GM11168 (cell line): Measurements from ENCODE around the gene RHAG.
"Not testable (repeated sequence)": the region's sequence is repeated elsewhere in the genome, so short reads cannot be mapped to it uniquely, and the experiment has no call there.

Experiments used
- in situ Hi-C: fragments of 300-500 bp; cut with MboI; formaldehyde crosslinking; loops from one replicate; pipeline ENCODE4 v1.12.0; 2022; ENCODE audit warnings: low sequenced_read_pairs; ENCODE audit not compliant: unreplicated experiment

Gene RHAG

DNA sequence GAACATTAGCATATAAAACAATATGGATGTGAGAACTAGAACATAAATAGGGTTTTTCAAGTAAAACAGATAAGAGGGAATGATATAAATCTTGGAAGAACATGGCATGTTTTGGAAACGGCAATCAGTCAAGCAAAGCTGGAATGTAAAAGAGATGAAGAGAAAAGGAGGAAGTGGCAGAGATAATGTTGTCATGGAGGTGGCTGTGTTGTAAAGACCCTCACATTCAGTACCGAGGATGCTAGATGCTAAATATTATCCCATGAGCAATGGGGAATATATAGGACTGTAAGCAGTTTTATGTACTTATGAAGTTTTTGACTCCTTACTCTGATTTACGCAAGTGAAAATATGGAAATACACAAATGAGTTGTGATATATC lies 702 bp upstream of the RHAG start:
- in situ Hi-C loops = no loop called here

DNA sequence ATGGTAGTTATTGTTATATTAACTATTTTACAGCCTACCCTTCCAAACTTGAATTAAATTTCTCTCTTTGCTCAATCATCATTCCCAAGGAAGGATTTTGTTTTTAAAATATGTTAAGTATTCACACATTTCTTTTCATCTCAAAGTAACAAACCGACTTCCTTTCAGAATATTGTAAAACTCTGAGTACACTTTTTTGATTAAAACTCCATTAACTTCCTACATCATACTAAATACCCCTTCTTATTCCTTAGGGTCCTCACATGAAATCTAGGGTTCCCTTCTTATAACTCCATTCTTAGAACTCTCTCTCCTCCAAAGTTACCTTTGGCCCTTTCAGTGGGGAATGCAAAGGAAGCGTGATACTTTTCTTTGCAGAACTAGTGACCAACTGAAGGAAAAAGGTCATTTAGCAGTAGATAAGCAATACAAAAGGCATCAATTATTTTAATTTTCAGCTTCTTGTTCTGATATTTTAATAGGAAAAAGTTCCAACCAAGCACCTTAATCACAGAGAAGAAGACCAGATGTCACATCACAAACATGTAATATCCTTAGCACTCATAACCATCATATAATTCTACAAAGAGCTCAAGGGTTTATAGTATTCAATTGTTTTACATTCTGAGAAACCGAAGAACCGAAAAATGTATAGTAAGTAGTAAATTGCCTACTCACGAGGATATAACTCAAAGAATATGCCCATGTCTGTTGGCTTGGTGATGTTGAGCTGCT lies 494 bp downstream of the RHAG start:
- in situ Hi-C loops = no loop called here

DNA sequence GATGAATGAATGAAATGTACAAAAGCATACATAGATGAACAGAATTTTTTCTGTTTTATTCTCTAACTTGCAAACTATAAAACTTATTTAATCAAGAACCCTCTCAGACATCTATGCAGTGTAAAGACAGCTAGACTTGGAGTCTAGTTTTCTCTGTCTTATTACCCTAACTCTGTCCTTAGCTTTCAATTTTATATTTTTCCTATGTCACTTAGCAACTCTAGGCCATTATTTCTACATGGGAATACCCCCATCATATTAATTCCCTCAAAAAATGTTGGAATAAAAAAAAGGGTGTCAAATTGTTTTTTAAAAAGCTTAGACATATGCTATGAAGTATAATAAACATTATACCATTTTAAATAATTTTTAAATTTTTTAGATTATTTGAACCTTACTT lies 1.2 kb downstream of the RHAG start:
- in situ Hi-C loops = no loop called here

DNA sequence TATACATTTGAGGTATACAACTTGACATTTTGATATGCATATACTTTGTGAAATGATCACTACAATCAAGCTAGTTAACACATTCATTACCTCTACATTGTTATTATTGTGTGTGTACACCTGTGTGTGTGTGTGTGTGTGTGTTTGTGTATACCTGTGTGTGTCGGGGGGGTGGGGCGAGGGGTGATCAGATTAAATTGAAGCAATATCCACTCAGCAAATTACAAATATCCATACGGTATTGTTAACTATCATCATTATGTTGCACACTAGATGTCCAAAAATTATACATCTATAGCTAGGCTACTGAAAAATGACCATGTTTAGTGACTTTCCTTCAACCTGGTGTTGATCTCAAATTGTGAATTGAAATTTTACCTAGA lies 1.8 kb downstream of the RHAG start:
- in situ Hi-C loops = no loop called here

DNA sequence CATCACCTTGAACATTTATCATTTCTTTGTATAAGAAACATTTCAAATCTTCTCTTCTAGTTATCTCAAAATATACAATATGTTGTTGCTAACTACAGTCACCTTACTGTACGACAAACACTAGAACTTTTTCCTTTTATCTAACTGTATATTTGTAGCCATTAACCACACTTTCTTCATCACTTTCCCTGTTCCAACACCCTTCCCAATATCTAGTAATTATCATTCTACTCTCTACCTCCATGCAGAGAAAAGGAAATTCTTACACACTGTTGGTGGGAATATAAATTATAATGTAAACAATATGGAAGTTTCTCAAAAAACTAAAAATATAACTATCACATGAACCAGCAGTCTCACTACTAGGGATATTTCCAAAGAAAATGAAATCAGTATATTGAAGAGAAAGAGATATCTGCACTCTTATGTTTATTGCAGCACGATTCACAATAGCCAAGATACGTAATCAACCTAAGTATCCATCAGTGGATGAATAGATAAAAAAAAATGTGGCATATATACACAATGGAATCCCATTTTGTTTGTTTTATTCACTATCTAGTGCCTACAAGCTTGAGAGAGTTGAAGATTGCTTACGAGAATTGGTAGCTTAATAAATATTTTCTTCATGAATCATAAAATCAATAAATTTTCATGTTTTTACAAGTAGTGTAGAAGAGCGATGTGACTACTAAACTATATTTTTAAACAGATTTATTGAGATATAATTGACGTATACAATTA lies 2.4 kb downstream of the RHAG start:
- in situ Hi-C loops = no loop called here

DNA sequence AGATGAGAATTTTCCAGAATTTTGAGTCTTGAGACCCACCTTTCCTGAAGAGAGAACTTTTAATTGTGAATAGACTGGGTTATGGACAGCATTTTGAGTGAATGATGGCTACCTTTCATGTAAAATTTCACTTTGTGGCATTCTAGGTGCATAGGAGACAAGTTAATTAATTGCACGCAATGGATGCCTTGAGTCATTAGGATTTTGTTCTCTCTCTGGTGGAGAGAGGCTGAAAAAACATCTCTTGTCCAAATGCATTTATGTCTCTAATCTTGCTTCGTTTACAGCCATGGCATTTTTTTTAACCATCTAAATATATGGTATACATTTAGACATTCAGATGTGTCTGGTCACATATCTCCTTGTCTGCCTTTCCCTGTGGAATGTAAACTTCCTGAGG lies 3.1 kb downstream of the RHAG start:
- in situ Hi-C loops = no loop called here

DNA sequence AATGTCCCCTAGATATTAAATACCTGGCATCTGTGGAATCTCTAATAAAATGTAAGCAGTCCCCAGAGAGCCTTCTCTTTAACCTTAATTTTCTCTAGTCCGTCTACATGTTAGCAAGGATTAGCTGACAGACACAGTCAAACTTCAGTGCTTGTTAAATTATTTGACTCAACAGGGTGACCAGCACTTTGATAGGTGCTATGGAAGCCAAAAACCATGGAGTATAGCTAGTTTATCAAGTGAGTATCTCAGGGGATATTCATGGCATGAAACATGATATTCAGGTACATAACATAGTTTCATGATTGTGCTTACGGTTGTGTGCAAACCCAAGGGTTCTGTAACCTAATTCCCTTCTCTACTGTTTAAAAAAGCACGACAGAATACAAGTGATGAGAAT lies 3.9 kb downstream of the RHAG start:
- in situ Hi-C loops = no loop called here

DNA sequence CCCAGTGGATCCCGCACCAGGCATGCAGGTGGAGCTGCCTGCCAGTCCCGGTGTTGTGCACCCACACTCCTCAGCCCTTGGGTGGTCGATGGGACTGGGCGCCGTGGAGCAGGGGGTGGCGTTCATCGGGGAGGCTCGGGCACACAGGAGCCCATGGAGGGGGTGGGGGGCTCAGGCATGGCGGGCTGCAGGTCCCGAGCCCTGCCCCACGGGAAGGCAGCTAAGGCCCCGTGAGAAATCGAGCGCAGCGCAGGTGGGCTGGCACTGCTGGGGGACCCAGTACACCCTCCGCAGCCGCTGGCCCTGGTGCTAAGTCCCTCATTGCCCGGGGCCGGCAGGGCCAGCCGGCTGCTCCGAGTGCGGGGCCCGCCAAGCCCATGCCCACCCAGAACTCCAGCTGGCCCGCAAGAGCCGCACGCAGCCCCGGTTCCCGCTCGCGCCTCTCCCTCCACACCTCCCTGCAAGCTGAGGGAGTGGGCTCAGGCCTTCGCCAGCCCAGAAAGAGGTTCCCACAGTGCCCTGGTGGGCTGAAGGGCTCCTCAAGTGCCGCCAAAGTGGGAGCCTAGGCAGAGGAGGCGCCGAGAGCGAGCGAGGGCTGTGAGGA lies 7.1 kb downstream of the RHAG start:
- in situ Hi-C loops = loop anchor here (10.0 kb wide), 1 partner anchor 215 kb away; no protein-coding TSS in a partner anchor

DNA sequence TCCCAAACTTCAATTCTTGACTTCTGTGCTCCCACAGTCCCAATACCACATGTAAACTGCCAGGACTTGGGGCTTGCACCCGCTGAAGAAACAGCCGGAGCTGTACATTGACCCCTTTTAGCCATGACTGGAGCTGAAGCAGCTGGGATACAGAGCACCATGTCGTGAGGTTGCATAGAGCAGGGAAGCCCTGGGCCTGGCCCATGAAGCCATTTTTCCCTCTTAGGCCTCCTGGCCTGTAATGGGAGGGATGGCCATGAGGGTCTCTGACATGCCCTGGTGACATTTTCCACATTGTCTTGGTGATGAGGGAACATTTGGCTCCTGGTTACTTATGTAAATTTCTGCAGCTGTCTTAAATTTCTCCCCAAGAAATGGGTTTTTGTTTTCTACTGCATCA lies 9.8 kb downstream of the RHAG start:
- in situ Hi-C loops = loop anchor here (10.0 kb wide), 1 partner anchor 218 kb away; no protein-coding TSS in a partner anchor

DNA sequence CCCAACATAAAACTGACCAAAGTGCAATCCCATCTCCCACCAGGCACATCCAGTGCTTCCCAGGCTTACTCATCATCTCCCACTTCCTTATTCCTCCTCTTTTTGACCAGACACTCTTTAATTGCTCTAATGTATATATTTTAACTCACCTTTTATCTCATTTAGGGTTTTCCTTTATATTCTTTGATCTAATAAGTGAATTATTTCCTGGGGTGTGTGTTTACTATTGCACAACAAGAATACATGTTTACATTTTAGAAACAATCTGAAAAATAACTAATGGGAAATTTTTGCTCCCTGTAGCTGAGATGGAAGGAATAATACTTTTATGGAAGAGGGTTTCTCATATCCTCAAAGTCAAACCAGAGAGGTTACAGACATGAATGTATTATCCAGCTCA lies 18.4 kb downstream of the RHAG start:
- in situ Hi-C loops = no loop called here

DNA sequence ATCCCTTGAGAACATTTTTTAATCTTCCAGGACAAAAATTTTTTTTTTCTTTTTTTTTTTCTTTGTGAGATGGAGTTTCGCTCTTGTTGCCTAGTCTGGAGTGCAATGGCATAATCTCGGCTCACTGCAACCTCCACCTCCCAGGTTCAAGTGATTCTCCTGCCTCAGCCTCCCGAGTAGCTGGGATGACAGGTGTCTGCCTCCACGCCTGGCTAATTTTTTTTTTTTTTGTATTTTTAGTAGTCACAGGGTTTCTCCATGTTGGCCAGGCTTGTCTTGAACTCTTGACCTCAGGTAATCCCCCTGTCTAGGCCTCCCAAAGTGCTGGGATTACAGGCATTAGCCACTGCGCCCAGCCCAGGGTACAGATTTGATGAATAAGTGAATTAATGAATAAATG lies 22.5 kb downstream of the RHAG start:
- in situ Hi-C loops = not testable (repeated sequence)

DNA sequence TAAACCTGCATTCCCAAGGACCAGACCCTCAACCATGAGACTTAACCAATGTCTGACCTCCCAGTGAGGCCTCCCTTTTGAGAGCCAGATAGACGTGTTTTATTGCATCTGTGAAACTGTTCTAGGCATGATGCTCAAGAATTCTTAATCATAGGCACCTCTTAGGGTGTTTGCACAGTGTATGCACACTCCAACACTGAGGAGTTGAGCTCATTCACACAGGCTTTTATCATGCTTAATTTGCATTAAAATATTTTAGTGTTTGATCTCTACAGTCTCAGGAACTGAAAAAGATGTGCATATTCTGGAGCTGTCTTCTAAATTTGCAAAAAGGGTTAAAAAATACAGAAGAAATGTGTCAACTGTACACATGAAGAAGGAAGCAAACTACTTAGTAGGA lies 27.4 kb downstream of the RHAG start:
- in situ Hi-C loops = loop anchor here (10.0 kb wide), 1 partner anchor 84 kb away; no protein-coding TSS in a partner anchor

DNA sequence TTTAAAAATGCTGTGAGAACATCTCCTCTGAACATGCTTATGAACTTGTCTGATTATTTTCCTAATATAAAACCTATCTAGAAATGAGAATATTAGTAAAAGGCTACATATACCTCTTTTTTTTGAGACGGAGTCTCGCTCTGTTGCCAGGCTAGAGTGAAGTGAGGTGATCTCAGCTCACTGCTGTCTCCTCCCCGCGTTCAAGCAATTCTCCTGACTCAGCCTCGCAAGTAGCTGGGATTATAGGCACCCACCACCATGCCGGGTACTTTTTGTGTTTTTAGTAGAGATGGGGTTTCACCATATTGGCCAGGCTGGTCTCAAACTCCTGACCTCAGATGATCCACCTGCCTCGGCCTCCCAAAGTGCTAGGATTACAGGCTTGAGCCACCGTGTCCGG lies 28.4 kb downstream of the RHAG start:
- in situ Hi-C loops = loop anchor here (10.0 kb wide), 1 partner anchor 83 kb away; no protein-coding TSS in a partner anchor

DNA sequence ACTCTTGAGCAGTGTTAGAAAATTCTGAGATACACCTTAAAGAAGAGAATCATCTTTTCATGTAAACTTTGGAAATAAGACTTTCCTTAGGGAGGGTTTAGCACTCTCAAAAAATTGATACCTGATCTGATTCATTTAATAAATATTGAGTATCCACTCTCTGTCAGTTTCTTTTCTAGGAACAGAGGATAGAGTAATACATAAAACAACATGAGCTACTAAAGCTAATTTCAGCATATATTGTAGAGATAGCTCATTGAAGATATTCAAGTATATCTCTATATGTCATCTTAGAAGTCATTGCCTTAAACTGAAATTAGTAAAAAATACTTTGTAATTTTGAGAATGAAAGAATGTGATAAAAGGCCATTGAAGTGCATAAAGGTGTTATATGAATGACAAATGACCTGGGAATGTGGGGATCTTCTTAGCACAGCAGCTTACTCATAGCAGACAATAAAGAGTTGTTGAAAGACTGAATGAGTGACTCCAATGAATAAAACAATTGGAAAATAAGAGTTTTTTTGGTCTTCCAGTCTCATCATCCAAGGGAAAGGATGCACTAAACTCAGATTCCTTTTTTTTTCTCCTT lies 29.2 kb downstream of the RHAG start:
- in situ Hi-C loops = loop anchor here (10.0 kb wide), 1 partner anchor 83 kb away; no protein-coding TSS in a partner anchor

DNA sequence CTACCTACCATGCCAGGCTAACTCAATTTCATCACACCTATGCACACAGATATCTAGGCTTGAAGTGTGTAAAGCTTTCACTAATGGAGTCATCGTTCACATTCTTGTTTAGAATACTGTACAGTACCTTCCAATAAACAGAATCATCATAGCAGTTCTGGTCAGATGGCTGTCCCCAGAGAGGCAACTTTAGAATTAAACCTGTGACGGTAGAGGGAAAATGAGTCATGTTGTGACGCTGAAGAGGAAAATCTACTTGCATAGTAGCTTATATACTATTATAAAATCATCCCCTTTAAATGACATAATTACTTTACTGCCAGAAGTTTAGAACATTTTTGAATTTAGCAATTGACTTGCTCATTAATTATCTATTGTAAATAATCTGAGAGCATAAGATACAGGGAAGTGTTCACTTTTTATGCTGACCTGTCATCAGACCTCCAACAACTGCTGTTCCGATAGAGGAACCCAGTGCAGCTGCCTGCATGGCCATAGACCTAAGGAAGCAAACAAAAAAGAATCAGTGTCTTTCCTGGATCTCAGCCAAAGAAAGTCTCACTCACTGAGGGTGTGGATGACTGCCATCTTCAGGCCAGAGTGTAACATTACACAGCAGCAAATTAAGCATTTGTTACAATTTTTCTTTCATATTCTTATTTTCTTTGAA lies 29.8 kb downstream of the RHAG start:
- in situ Hi-C loops = loop anchor here (10.0 kb wide), 1 partner anchor 82 kb away; no protein-coding TSS in a partner anchor

DNA sequence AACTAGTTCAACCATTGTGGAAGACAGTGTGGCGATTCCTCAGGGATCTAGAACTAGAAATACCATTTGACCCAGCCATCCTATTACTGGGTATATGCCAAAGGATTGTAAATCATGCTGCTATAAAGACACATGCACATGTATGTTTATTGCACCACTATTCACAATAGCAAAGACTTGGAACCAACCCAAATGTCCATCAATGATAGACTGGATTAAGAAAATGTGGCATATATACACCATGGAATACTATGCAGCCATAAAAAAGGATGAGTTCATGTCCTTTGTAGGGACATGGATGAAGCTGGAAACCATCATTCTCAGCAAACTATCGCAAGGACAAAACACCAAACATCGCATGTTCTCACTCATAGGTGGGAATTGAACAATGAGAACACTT lies 32.6 kb downstream of the RHAG start:
- in situ Hi-C loops = loop anchor here (10.0 kb wide), 1 partner anchor 79 kb away; no protein-coding TSS in a partner anchor

DNA sequence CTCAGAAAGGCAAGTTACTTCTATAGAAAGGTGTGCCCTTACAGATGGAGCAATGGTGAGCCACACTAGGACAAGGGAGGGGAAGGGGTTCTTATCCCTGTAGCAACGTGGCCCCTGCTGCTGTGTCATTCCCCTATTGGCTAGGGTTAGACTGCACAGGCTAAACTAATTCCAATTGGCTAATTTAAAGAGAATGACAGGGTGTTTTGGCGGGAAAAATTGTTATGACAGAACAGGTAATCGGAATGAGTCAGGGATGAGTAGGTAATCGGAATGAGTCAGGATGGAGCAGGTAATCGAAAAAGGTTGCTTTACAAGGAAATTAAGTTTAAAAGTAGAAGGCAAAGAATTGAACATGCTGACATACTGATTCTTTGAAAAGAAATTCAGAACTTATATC lies 49.4 kb downstream of the RHAG start:
- in situ Hi-C loops = not testable (repeated sequence)

DNA sequence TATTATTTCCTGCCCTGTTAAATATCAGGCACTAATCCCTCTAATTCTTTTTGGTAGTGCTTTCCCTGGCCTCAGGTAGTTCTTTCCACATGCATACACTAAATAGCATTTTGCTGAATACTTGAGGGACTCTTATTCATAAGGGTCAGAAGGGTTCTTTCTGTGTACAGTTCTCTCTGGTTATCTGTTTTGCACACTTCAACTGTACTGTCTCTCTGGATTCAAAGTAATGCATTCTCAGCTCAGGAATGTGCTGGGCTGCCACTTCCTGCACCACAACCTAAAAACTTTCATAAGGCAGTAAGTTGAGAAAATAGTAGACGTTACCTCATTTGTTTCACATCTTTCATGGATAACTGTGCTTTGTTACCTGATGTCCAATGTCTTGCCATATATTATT lies 54.1 kb downstream of the RHAG start:
- in situ Hi-C loops = no loop called here

DNA sequence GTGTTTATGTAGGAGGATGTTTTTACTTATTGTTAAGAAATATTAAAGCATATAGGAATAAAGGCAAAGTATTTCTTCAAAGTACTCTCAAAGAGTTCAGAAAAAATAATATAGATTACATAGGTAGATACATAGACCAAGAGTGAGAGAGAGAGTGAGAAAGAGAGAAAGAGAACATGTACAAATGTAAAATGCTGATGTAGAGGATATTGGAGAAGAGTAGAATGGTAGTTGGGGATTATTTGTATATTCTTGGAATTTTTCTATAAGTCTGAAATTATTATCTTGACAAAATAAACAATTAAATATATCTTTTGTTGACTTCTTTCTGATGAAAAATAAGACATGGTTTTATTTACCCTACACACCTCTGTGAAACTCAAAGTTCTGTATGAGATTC lies 57.0 kb downstream of the RHAG start:
- in situ Hi-C loops = no loop called here

DNA sequence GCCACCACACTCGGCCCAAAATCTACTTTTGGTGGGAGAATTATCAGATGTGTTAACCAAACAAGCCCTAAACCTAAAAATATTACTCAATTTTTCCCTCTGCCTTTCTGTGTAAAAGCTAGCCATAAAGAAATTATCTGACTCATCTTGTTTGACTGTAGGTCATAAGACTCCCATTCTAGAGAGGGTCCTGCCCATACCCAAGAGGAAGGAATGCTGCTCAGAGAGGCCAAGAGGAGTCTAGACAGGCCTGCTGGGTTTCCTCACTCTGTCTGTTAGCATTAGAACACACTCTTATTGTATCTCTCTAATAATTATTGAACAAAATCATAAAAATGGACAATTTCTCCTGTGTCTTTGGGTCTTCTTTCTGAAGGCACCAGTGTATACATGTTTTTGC lies 60.0 kb downstream of the RHAG start:
- in situ Hi-C loops = no loop called here
